ENCODE measurements around the gene SLC11A2.
A peak's percentile ranks its signal among the peaks of the same experiment; 100 is the strongest.

SLC11A2 gene

GRCh38 chr12:50971946-50972345 is 54.2 kb downstream of the SLC11A2 start (continued):
- no peak for TF ChIP-seq TSHZ2 (CRISPR knock-in tag; IDR thresholded peaks at IDR 0.05)
- no peak for TF ChIP-seq RARB (CRISPR knock-in tag; IDR thresholded peaks at IDR 0.05)

GRCh38 chr12:50964432-50964831 is 61.8 kb downstream of the SLC11A2 start:
- TF ChIP-seq ARNTL (CRISPR knock-in tag; IDR thresholded peaks at IDR 0.05; ENCODE audit: borderline replicate concordance, low read depth) (no peak), ZNF8 (CRISPR knock-in tag; IDR thresholded peaks at IDR 0.05) (no peak), ZNF565 (CRISPR knock-in tag; conservative IDR thresholded peaks at IDR 0.05; ENCODE audit: low read depth) (no peak), CREB5 (CRISPR knock-in tag; IDR thresholded peaks at IDR 0.05; ENCODE audit: low read depth) (no peak), ZFP30 (CRISPR knock-in tag; IDR thresholded peaks at IDR 0.05) (no peak)
- no peak for ATAC-seq

DNA sequence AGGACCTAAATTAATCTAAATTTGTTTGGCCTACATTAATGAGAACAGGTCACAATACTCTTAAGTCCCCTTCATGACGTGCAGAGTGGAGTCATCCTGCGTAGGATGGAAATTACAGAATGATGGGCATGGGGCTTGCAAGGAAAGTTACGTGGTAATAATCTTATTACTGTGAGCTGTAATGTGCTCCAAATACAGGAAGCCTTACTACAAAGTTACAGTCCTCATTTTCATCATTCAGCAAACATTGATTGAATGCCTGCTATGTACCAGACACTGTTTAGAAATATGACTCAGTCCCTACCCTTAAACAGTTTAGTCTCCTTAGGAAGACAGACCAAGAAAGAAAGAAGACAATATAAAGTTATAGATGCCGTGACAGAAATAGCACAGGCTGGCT is 64.5 kb downstream of the SLC11A2 start:
- TF ChIP-seq POU6F1 (CRISPR knock-in tag; IDR thresholded peaks at IDR 0.05; ENCODE audit: borderline replicate concordance, low read depth) (no peak), RARB (CRISPR knock-in tag; IDR thresholded peaks at IDR 0.05) (no peak), BACH2 (CRISPR knock-in tag; IDR thresholded peaks at IDR 0.05; ENCODE audit: borderline replicate concordance) (no peak), TOX (CRISPR knock-in tag; IDR thresholded peaks at IDR 0.05; ENCODE audit: borderline replicate concordance) (no peak), CREB5 (CRISPR knock-in tag; IDR thresholded peaks at IDR 0.05; ENCODE audit: low read depth) (peak; percentile 78; the same call in 1 of the 2 replicates), ZFP30 (CRISPR knock-in tag; IDR thresholded peaks at IDR 0.05) (no peak), PPARA (CRISPR knock-in tag; IDR thresholded peaks at IDR 0.05; ENCODE audit: borderline replicate concordance) (no peak), CSDC2 (CRISPR knock-in tag; IDR thresholded peaks at IDR 0.05) (no peak), PATZ1 (CRISPR knock-in tag; IDR thresholded peaks at IDR 0.05; ENCODE audit: borderline replicate concordance) (no peak), ZC3H10 (CRISPR knock-in tag; IDR thresholded peaks at IDR 0.05) (peak; percentile 57; the same call in 1 of the 2 replicates), ZFP3 (CRISPR knock-in tag; IDR thresholded peaks at IDR 0.05) (0 out of 2 replicates have a peak, but pooled peaks have one; percentile 65), ZNF565 (CRISPR knock-in tag; conservative IDR thresholded peaks at IDR 0.05; ENCODE audit: low read depth) (no peak), ISL1 (CRISPR knock-in tag; IDR thresholded peaks at IDR 0.05) (peak; percentile 77), ZNF8 (CRISPR knock-in tag; IDR thresholded peaks at IDR 0.05) (no peak), ZNF70 (CRISPR knock-in tag; IDR thresholded peaks at IDR 0.05) (no peak), GLIS3 (CRISPR knock-in tag; IDR thresholded peaks at IDR 0.05) (no peak), SNAI2 (CRISPR knock-in tag; IDR thresholded peaks at IDR 0.05) (peak; percentile 94; the same call in 1 of the 2 replicates), TSHZ2 (CRISPR knock-in tag; IDR thresholded peaks at IDR 0.05) (peak; percentile 52; the same call in 1 of the 2 replicates), CSRNP3 (CRISPR knock-in tag; IDR thresholded peaks at IDR 0.05) (peak; percentile 37; the same call in 1 of the 2 replicates), OSR1 (CRISPR knock-in tag; IDR thresholded peaks at IDR 0.05) (no peak), ARNTL (CRISPR knock-in tag; IDR thresholded peaks at IDR 0.05; ENCODE audit: borderline replicate concordance, low read depth) (no peak), TCF4 (CRISPR knock-in tag; IDR thresholded peaks at IDR 0.05; ENCODE audit: borderline replicate concordance) (no peak), ESRRG (CRISPR knock-in tag; IDR thresholded peaks at IDR 0.05) (peak; percentile 77; the same call in 1 of the 2 replicates)
- ATAC-seq = peak; percentile 66; the same call in 2 of the 3 replicates
